GM12878 (cell line): ENCODE results near the gene DIS3L2. TPM values are rescaled to one million over a fixed set of nuclear protein-coding genes. Genes with fewer than 3 reads are reported as not detected.

ENCODE experiments used
- ATAC-seq: fragments of 200-7000 bp; cut with Tn5 transposase; 3 replicates; pipeline ENCODE4 v1.9.1; 2020; ENCODE audit warnings: mild to moderate bottlenecking, moderate library complexity
- BruUV-seq: library from RNA; stranded (reverse); fragments of 400-500 nt; replicated peaks from 2 replicates; lab custom pipeline; 2021; lab: Mats Ljungman, UMichigan
- CTCF ChIA-PET: fragments of 300-600 bp; sonication (Branson Sonifier 250); formaldehyde crosslinking; extraction: SDS; loops from one replicate; lab custom pipeline; 2021; ENCODE audit warnings: inconsistent platforms; lab: Yijun Ruan, JAX
- POLR2A ChIA-PET: fragments of 350-600 bp; formaldehyde crosslinking; extraction: SDS; loops from one replicate; lab custom pipeline; 2021; ENCODE audit warnings: inconsistent platforms; lab: Charles Lee
- RAD21 ChIA-PET: fragments of 300-600 bp; sonication (Branson Sonifier 250); formaldehyde crosslinking; loops from one replicate; lab custom pipeline; 2023; ENCODE audit warnings: antibody characterized with exemption; ENCODE audit not compliant: unreplicated experiment; lab: Charles Lee
- SMC1A ChIA-PET: fragments of 300-600 bp; sonication (Branson Sonifier 250); formaldehyde crosslinking; loops from one replicate; lab custom pipeline; 2023; ENCODE audit not compliant: unreplicated experiment, uncharacterized antibody; lab: Charles Lee
- DNase-seq: peaks from one replicate; pipeline ENCODE4 v3.0.0-alpha.2; 2011; ENCODE audit warnings: low read depth, low spot score
- FAIRE-seq: peaks from 3 replicates; lab custom pipeline; 2011; peaks lifted over from hg19 to GRCh38; lab: Jason Lieb, UNC
- H2AFZ ChIP-seq: 2 replicates; pipeline ENCODE4 v1.6.0; 2011; ENCODE audit warnings: low read depth, low read length, control low read depth; ENCODE audit not compliant: control insufficient read depth
- H3K27ac ChIP-seq: 2 replicates; pipeline ENCODE4 v1.5.1; 2011; ENCODE audit warnings: control low read depth; ENCODE audit not compliant: control insufficient read depth, insufficient read depth
- H3K27me3 ChIP-seq, 2 experiments: replicated peaks in 1 of 2; 2 replicates each; pipeline versions ENCODE4 v1.6.0 to v1.6.1; 2011; ENCODE audit warnings: low read length in 1 of 2; ENCODE audit not compliant: control insufficient read depth in 2 of 2, insufficient read depth in 2 of 2
- H3K36me3 ChIP-seq, 2 experiments: 2 replicates each; pipeline ENCODE4 v1.5.1; 2011; ENCODE audit warnings: low read length in 1 of 2; ENCODE audit not compliant: control insufficient read depth in 2 of 2, insufficient read depth in 2 of 2
- H3K4me1 ChIP-seq: 2 replicates; pipeline ENCODE4 v1.6.1; 2011; ENCODE audit warnings: mild to moderate bottlenecking, low read length, moderate library complexity, mixed read lengths; ENCODE audit not compliant: control insufficient read depth, insufficient read depth
- H3K4me2 ChIP-seq: 2 replicates; pipeline ENCODE4 v1.6.0; 2011; ENCODE audit warnings: control low read depth; ENCODE audit not compliant: control insufficient read depth, insufficient read depth
- H3K4me3 ChIP-seq: fragments of 200-600 bp; sonication (generic); 2 replicates; pipeline ENCODE4 v1.5.1; 2016
- H3K79me2 ChIP-seq: 2 replicates; pipeline ENCODE4 v1.6.0; 2011; ENCODE audit warnings: low read length; ENCODE audit not compliant: control insufficient read depth, insufficient read depth
- H3K9ac ChIP-seq: 2 replicates; pipeline ENCODE4 v1.8.0; 2011; ENCODE audit warnings: low read length, control low read depth, mixed read lengths; ENCODE audit not compliant: control insufficient read depth, insufficient read depth
- H3K9me3 ChIP-seq: replicated peaks from 3 replicates; pipeline ENCODE4 v1.5.1; 2011; ENCODE audit warnings: mild to moderate bottlenecking, low read length; ENCODE audit not compliant: control insufficient read depth, insufficient read depth
- H4K20me1 ChIP-seq: 2 replicates; pipeline ENCODE4 v1.6.0; 2011; ENCODE audit not compliant: control insufficient read depth, insufficient read depth
- KDM1A ChIP-seq: fragments of 200-600 bp; sonication (generic); IDR thresholded peaks from 2 replicates; pipeline ENCODE4 v1.6.1; 2016; ENCODE audit warnings: borderline replicate concordance
- LARP7 ChIP-seq: fragments of 450-650 bp; IDR thresholded peaks from 2 replicates; pipeline ENCODE4 v1.6.1; 2017; ENCODE audit warnings: mild to moderate bottlenecking
- NFYA ChIP-seq: IDR thresholded peaks from 2 replicates; pipeline ENCODE4 v1.6.1; 2011; ENCODE audit warnings: low read depth, mild to moderate bottlenecking, low read length, improper control_type of control experiment, borderline replicate concordance
- POLR2AphosphoS2 ChIP-seq: IDR thresholded peaks from 2 replicates; pipeline ENCODE4 v1.6.1; 2011; ENCODE audit warnings: low read depth, mild to moderate bottlenecking, low read length, improper control_type of control experiment, moderate library complexity
- RB1 ChIP-seq: fragments of 450-650 bp; formaldehyde crosslinking; IDR thresholded peaks from 2 replicates; pipeline ENCODE4 v1.6.1; 2017; ENCODE audit warnings: mild to moderate bottlenecking, borderline replicate concordance
- SRF ChIP-seq, 2 experiments: IDR thresholded peaks; 2 replicates each; pipeline ENCODE4 v1.6.1; 2011; ENCODE audit warnings: low read depth in 2 of 2, low read length in 2 of 2, mild to moderate bottlenecking in 1 of 2, moderate library complexity in 1 of 2
- WGBS: methylation state at CpG from one replicate; pipeline ENCODE4 v1.1.6; 2016; ENCODE audit warnings: low lambda C conversion rate; ENCODE audit not compliant: insufficient replicate concordance, insufficient coverage; ENCODE audit errors: missing lambda C conversion rate; 5-methylcytosine and 5-hydroxymethylcytosine counted together
- in situ Hi-C: fragments of 300-500 bp; cut with MboI; formaldehyde crosslinking; loops from 9 replicates; pipeline ENCODE4 v1.14.3; 2018; ENCODE audit warnings: mixed read lengths
- intact Hi-C: fragments of 100-400 bp; cut with micrococcal nuclease; formaldehyde crosslinking; loops from one replicate; pipeline ENCODE4 v1.14.2; 2022; ENCODE audit not compliant: unreplicated experiment
- polyA plus RNA-seq, 11 experiments: library from polyadenylated mRNA; depleted of rRNA in 4 of 11; unstranded in 6 of 11; stranded (reverse) in 5 of 11; fragments of >200 nt; fragmentation: Nextera tagmentation in 4 of 11; fragmentation: Illumina TruSeq in 1 of 11; extraction: Ambion mirVana in 4 of 11; extraction: Trizol in 1 of 11; gene quantifications; 1 replicate in 1 of 11; 2 replicates in 10 of 11; pipeline versions ENCODE4 v1.2.1 to v1.2.3, GENCODE V29; 2011 to 2016; ENCODE audit warnings: inconsistent platforms in 2 of 11, missing spikeins in 2 of 11, low read depth in 1 of 11
- total RNA-seq, 4 experiments: library from RNA; depleted of rRNA in 3 of 4; stranded (reverse); fragments of >200 nt in 3 of 4; fragmentation: Illumina TruSeq in 1 of 4; extraction: Trizol in 1 of 4; gene quantifications; 2 replicates each; pipeline versions ENCODE4 v1.2.1 to v1.2.3, GENCODE V29; 2013 to 2021
- TF ChIP-seq, protein P1 (sequence below): fragments of 450-650 bp; conservative IDR thresholded peaks from 2 replicates; pipeline ENCODE4 v1.6.1; 2017; ENCODE audit warnings: mild to moderate bottlenecking, moderate library complexity
- TF ChIP-seq, protein P2 (sequence below): IDR thresholded peaks from 2 replicates; pipeline ENCODE4 v1.6.1; 2011; ENCODE audit warnings: low read depth, low read length, improper control_type of control experiment, borderline replicate concordance
- TF ChIP-seq, protein P3 (sequence below): fragments of 450-650 bp; IDR thresholded peaks from 2 replicates; pipeline ENCODE4 v1.6.1; 2017; ENCODE audit warnings: mild to moderate bottlenecking

Gene DIS3L2
- total and polyA plus RNA-seq, 10 of the 15 experiments (the other 5 are each of a cell fraction or from before 2014, with no cell fraction given): 3.5 to 27.1 (median 16.0) TPM

DNA sequence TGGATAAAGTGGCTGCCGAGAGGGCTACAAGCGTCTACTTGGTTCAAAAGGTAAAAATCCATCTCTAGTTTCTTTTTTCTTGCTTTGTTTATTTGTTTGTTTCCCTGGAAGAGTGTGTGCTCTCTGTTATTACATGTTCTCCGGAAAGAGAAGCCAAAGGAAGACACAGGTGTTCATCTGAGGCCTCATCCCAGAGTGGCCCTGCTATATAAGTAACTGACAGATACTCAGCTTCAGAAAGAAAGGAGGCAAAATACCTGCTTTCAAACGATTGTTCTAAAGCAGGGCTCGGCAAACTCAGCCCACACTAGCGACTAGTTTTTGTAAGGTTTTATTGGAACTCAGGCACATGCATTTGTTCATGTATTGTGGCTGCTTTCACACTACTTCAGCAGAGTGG is 277.1 kb downstream of the DIS3L2 start:
- ATAC-seq: no peak

More for the DNA sequence above, 277.1 kb downstream of the DIS3L2 start:
- Histone ChIP-seq H2AFZ (no peak overlapping the region), H3K4me1 (peaks cover 11% of the 10 kb centered on the region; the same call in 1 of the 2 replicates), H3K27ac (no peak overlapping the region), H3K9ac (no peak overlapping the region), H3K9me3 (no peaks in the 10 kb centered on the region), H4K20me1 (no peaks in the 10 kb centered on the region), H3K79me2 (no peaks in the 10 kb centered on the region), H3K27me3 (no peaks in the 10 kb centered on the region), H3K4me3 (no peak overlapping the region), H3K4me2 (no peak overlapping the region), H3K36me3 (no peaks in the 10 kb centered on the region)
- ChIA-PET CTCF (interaction anchor here (1.4 kb wide), 1 partner anchor 12 kb away, joined by 3 read pairs; no protein-coding TSS in a partner anchor), SMC1A (interaction anchor here (2.9 kb wide), 1 partner anchor 9 kb away, joined by 12 read pairs; no protein-coding TSS in a partner anchor), POLR2A (no interaction called here), RAD21 (no interaction called here)
- 91% methylated on average over 6 of the region's 6 CpGs for WGBS
- BruUV-seq: no TSS peak
- intact Hi-C loops (no loop called here), in situ Hi-C loops (no loop called here)
- no peak for TF ChIP-seq NFYA
- no peak for TF ChIP-seq POLR2AphosphoS2
- TF ChIP-seq SRF (IDR thresholded peaks at IDR 0.05; ENCODE audit: low read depth in 2 of 2, low read length in 2 of 2): no peak
- no peak for TF ChIP-seq RB1
- TF ChIP-seq LARP7: no peak
- no peak for TF ChIP-seq KDM1A
- TF ChIP-seq, protein P1, sequence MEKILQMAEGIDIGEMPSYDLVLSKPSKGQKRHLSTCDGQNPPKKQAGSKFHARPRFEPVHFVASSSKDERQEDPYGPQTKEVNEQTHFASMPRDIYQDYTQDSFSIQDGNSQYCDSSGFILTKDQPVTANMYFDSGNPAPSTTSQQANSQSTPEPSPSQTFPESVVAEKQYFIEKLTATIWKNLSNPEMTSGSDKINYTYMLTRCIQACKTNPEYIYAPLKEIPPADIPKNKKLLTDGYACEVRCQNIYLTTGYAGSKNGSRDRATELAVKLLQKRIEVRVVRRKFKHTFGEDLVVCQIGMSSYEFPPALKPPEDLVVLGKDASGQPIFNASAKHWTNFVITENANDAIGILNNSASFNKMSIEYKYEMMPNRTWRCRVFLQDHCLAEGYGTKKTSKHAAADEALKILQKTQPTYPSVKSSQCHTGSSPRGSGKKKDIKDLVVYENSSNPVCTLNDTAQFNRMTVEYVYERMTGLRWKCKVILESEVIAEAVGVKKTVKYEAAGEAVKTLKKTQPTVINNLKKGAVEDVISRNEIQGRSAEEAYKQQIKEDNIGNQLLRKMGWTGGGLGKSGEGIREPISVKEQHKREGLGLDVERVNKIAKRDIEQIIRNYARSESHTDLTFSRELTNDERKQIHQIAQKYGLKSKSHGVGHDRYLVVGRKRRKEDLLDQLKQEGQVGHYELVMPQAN: no peak
- TF ChIP-seq, protein P2, sequence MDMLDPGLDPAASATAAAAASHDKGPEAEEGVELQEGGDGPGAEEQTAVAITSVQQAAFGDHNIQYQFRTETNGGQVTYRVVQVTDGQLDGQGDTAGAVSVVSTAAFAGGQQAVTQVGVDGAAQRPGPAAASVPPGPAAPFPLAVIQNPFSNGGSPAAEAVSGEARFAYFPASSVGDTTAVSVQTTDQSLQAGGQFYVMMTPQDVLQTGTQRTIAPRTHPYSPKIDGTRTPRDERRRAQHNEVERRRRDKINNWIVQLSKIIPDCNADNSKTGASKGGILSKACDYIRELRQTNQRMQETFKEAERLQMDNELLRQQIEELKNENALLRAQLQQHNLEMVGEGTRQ: no peak
- TF ChIP-seq, protein P3, sequence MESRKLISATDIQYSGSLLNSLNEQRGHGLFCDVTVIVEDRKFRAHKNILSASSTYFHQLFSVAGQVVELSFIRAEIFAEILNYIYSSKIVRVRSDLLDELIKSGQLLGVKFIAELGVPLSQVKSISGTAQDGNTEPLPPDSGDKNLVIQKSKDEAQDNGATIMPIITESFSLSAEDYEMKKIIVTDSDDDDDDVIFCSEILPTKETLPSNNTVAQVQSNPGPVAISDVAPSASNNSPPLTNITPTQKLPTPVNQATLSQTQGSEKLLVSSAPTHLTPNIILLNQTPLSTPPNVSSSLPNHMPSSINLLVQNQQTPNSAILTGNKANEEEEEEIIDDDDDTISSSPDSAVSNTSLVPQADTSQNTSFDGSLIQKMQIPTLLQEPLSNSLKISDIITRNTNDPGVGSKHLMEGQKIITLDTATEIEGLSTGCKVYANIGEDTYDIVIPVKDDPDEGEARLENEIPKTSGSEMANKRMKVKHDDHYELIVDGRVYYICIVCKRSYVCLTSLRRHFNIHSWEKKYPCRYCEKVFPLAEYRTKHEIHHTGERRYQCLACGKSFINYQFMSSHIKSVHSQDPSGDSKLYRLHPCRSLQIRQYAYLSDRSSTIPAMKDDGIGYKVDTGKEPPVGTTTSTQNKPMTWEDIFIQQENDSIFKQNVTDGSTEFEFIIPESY: no peak
- FAIRE-seq (no peak), DNase-seq (no peak)
